HG02642 (cell line): ENCODE data around the gene RGS7.

Source experiments
- ATAC-seq: cut with Tn5 transposase; IDR thresholded peaks from one replicate; pipeline ENCODE4 v1.9.1; 2021; ENCODE audit warnings: mild to moderate bottlenecking; ENCODE audit not compliant: unreplicated experiment, poor library complexity

RGS7 gene

DNA sequence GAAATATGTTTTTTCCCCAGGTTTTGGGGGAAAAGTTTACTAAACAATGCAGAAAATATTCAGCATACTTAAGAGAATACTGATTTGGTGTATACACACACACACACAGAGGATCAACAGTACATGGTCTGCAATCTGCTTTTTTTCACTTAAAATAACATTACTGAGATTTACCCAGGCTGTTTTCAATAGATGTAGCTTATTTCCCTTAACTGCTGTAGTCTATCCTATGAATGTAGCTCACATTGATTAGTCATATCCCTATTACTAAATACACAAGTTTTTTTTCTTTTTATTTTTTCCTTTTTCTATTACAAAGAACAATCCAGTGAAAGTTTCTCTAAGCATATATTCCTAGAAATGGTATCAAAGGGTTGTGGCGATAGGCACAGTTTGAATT lies 478.4 kb downstream of the RGS7 start:
- ATAC-seq = no peak

DNA sequence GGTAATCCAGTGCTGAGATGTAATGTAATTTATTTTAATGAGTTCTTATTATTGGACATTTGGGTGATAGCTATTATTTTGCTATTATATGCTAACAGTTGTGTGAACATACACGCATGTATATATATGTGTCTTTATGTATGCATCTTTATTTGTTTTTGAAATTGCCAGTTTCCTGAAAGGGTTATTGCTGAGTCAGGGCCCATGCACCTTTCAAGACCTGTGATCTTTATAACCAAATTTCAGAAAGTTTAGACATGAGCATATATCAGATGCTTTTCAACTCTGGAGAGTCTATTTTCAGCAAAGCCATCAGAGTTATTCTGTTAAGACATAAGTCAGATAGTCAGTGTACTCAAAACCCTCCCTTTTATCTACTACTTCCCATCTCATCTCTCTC lies 479.4 kb downstream of the RGS7 start:
- no peak for ATAC-seq

DNA sequence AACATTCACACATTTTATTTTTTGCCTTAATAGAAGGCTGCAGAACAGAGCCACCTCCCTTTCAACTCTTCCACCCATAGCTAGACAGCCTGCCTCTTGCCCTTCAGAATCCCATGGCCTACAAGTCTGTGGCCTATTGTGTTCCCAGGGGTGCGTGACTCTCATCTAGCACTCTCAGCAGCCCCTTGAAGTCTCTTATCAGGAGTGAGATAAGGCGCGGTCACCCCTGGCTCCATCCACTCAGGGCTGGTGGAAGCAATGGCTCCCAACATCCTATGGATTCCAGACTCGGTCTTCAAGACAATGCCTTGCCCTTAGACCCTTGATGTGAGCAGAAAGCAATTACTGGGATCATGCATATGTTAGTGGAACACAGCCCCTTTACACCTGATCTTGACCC lies 480.9 kb downstream of the RGS7 start:
- ATAC-seq = no peak

DNA sequence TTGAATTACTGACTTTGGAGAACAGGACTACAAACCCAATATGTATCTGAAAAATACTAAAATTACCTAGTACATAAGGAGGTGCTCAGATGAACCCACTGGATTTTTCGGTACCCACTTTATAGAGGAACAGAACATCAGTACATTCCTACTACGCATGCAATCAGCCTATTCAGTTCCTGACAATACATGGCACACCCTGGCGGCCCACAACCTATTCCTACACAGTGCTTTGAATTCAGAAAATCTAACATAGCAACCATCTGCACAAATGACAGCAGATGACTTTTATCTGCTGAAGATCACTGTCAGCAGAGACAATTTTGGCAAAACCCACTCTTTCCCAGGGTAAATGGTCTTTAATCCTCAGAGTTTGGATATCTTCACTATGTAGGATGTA lies 487.9 kb downstream of the RGS7 start:
- ATAC-seq = no peak

DNA sequence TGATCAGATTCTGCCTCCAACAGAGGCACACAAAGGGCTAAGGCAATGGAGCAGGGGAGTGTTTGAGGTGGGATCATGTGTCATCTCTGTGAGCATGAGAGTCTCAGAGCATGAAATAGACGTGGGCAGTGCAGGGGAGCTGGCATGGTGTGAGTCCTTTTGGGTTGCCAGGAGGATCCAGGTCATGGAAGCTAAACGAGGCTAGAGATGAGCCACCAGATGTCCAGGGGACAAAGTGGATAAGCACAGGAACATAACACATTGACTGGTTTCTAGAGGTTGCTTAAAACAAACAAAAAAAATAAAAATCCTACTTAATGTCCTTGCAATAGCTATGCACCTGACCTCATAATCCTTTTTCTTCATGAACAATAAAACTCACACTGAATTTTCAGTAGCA lies 490.3 kb downstream of the RGS7 start:
- no peak for ATAC-seq

DNA sequence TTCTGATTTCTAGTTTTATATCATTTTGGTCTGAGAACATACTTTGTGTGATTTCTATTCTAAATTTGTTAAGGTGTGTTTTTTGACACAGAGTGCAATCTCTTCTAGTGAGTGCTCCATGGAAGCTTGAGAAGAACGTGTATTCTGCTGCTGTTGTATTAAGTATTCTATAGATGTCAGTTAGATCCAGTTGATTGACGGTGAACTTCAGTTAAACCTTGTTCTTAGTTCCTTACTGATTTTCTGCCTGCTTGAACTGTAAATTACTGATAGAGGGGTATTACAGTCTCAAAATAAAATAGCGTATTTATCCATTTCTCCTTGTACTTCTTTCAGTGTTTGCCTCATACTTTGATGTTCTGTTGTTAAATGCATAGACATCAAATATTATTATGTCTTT lies 497.0 kb downstream of the RGS7 start:
- no peak for ATAC-seq

DNA sequence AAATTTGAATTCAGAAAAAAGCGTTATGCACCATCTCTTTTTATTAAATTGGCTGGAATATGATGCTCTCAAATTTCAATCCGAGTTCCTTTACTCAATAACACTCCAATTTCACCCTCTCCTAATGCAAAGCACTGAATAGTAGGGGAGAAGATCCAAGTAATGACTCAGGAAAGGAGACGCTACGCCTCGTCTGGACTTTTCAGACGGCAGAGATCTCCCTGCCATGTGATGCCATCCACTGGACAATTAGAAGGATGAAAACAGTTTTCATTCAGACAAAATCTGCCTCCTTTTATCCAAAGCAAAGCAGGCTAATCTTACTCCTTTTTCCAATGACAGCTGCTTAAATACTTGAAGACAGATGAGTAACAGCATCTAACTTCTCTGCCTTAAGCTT lies 502.6 kb downstream of the RGS7 start:
- no peak for ATAC-seq

DNA sequence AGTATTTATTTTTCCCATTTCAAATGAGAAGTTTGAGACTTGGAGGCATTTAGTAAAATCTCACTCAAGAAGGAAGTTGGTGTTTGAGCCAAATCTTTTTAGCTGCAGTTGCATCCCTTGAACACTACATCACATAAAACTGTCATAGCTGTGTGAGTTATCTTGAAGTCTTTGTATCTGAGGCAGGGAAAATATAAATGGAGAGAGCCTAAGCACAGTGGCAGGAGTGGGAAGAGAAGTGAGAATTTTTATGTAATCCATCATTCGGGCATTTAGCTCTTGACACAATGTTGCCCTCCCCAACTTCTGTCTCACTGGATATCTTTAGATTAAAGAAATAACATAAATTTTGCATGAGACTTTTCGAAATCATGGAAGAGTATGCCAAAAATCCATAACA lies 509.7 kb downstream of the RGS7 start:
- ATAC-seq = no peak

DNA sequence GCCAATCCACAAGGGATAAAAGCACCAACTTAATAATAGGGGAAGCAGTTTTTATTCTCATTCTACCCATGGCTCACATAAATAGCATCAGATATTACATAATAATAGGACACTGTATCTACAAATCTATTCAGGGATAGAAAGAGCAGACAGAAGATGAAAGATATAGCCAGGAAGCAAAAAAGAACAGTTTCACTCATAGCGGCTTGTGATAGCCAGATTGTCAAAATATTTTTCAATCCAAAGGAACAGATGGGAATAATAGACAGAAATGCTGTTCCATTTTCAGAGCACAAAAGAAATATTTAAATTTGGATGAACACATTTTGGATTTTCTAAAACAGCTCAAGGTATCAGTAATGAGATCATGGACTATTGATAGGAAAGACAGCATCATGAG lies 512.5 kb downstream of the RGS7 start:
- no peak for ATAC-seq

DNA sequence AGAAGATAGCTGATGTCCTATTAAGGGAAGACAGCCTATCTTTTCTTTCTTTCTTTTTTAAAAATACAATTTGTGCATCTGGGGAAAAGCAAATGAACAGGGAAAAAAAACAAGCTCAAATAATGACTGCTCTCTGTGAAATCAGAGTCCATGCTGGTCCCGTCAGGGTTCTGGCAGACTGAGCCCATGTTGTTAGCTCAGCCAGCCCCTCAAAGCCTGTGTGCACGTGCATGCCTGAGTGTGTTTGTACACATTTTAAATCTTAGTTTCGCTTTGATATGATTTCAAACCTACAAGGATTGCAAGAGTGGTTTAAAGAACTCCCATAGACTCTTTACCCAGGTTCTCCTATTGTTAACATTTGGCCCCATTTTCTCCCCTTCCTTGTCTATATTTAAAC lies 513.2 kb downstream of the RGS7 start:
- no peak for ATAC-seq

DNA sequence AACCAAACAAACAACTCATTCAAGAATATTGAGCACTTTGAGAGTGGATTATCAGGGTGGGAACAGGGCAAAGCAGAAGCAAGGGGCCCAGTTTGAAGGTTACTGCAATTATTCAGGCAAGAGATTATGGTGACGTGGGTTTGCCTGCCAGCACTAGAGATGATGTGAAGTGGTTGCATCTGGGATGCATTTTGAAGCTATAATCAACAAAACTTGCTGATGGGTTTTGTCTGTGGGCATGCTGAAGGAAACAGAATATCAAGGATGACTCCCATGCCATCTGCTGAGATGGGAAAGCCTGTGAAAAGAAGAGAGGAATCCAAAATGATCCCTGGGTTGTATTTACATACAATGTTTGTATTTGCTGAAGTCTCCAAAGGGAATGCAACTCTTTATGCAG lies 520.7 kb downstream of the RGS7 start:
- ATAC-seq = no peak

DNA sequence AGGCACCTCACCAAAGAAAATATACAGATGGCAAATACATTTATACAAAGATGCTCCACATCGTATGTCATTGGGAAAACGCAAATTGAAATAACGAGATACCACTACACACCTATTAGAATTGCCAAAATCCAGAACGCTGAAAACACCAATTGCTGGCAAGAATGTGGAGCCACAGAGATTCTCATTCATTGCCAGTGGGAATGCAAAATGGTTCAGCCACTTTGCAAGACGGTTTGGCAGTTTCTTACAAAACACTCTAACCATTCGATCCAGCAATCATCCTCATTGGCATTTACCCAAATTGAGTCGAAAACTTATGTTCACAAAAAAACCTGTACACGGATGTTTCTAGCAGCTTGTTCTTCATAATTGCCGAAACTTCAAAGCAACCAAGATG lies 521.7 kb downstream of the RGS7 start:
- ATAC-seq = no peak

DNA sequence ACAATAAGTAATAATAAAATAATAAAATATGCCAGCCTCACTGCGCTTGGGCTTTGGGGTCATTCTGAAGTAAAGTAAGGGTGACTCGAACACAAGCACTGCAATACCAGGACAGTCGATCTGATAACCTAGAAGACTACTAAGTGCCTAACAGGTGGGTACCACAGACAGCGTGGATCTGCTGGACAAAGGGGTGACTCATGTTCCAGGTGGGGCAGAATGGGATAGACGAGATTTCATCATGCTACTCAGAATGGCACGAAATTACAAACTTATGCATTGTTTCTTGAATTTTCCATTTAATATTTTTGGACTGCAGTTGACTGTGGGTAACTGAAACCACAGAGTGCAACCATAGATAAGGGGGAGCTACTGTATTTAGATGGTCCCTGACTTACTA lies 523.9 kb downstream of the RGS7 start:
- no peak for ATAC-seq

DNA sequence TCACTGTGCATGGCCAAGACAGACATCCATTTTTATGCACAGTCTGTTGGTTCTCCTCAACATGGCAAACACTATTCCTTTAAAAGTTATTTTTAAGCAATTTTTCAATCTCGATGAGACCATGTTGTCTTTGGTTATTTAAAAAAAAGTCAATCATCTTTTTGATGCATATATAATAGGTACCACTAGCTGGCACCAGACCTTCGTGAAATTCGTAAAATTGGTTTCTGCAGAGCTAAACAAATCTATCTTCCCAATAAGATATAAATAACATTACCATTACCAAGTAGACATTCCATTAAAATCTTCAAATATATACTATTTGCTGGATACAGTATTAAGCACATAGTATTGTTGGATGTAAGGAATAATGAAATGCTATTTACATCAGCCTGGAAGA lies 525.1 kb downstream of the RGS7 start:
- ATAC-seq = no peak

DNA sequence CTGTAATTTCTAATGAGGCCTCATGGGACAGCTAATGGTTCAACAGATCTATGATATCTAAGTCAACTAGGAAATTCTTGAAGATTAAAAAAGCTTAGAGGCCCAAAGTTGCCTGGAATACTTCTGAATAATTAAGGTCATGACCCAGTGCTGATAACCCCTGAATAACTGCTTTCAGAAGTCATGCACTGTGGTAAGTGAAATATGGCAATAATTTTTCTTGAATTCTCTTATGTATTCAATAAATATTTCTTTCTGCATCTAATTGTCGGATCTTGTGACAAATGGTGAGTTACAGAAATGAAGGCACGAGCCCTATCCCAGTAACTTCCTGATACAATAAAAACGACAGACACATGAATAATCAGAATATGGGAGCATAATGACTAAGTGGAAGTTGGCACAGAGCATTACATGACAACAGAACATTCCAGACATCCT lies 525.8 kb downstream of the RGS7 start:
- ATAC-seq = no peak

DNA sequence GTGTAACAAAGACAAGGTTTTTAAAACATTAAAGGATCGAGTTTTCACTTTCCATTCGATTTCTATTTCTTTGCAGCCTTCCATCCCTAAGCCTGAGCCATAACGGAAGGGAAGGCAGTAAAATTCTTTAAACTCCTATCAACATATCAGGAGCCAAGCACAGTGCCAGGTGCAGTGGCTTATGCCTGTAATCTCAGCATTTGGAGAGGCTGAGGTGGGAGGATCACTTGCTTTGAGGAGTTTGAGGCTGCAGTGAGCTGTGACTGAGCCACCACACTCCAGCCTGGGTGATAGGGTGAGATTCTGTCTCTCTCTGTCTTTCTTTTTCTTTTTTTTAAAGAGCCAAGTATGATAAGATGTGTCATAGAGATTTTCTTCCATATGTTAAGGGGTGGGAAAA lies 527.5 kb downstream of the RGS7 start:
- ATAC-seq = no peak

DNA sequence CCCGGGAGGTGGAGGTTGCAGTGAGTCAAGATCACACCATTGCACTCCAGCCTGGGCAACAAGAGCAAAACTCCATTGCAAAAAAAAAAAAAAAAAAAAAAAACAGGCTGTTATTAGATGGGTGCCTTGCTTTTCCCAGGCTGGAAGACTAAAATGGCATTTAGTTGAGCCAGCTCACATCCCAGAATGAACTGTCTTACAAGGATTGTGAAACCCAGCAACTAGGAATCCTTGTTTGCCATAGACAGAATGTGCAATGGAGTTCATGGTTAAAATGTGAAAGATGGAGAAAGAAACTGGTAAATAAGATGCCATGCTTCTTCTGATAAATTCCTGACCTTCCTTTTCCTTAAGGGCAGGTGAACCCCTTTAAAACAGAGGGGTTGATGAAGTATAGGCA lies 529.2 kb downstream of the RGS7 start:
- ATAC-seq = no peak

DNA sequence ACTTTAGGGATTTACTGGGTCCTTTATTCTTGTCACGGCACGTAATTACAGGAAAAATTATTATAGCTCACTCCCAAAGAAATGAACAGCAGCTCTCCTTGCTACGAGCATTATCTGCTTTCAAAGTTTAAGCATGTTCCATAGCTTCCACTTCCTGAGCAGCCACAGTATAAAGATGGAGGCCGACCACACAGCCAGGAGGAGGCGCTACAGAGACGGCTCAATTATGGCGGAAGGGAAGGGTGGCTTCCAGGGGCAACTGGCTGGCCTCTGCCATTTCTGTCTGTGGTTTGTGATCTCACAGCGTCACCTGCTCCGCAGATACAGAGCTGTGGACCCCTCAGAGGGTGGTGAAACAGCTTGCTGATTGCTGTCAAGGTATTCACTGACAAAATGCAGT lies 532.8 kb downstream of the RGS7 start:
- no peak for ATAC-seq

DNA sequence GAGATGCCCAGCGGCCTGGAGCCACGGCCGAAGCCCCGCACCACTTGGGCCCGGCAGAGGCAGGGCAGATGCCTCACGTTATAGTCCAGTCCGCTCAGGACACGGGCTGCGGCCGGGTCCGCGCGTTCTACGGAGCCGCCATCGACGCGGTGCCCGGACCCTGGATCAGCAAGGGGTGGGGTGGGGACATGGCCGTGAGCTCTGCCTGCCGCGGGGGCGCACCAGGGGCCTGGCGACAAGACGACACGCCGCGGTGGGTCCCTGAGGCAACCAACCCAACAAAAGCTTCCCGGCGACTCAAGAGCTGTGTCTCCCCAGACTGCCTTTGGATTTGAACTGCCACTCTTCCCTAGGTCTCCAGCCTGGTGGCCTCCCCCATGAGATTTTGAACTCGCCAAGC lies 533.6 kb downstream of the RGS7 start:
- no peak for ATAC-seq

DNA sequence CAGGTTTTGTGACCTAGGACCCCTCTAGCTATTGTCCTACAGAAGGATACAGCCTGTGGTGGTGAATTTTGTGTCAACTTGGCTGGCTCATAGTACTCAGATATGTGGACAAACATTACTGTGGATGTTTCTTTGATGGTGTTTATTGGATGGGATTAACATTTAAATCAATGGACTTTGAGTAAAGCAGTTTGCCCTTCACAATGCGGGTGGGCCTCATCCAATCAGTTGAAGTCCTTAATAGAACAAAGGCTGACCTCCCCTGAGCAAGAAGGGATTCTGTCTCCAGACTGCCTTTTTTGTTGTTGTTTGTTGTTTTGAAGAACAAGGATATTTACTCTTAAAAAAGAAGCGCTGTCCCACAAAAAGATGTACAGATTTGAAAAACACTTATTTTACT lies 535.1 kb downstream of the RGS7 start:
- no peak for ATAC-seq

DNA sequence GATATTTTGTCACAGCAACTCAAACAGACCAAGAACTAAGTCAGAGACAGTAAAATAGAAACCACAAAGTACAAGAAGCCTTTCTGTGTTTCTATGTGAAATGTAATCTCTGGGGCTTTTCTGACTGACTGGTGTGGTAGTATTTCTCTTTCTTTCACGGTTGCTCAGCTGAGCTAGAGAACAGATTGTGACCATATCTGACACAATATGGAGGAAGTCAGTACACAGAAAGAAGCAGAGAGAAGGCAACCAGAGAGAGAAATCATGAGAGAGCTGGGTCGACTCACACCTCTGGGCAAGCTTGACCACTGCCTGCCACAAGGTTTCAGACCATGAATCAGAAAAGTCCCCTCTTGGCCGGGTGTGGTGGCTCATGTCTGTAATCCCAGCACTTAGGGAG lies 536.2 kb downstream of the RGS7 start:
- peak; percentile 59 for ATAC-seq

DNA sequence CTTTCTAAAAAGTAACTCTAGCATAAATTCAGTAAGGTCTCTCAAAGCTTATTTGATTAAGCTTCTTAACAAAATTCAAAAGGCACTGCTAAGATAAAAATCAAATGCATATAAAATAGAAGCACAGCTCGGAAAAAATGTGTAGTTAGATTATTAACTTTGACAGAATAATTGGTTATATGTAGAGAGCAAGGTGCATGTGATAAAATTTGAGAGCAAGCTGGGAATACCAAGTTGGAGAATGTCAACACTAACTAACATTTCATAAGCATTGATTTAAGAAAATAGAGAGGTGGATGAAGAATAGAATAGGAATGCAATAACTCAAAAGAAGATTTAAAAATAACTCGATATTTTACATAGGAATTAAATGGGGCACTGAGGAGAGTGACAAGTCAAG lies 540.5 kb downstream of the RGS7 start:
- ATAC-seq = no peak

DNA sequence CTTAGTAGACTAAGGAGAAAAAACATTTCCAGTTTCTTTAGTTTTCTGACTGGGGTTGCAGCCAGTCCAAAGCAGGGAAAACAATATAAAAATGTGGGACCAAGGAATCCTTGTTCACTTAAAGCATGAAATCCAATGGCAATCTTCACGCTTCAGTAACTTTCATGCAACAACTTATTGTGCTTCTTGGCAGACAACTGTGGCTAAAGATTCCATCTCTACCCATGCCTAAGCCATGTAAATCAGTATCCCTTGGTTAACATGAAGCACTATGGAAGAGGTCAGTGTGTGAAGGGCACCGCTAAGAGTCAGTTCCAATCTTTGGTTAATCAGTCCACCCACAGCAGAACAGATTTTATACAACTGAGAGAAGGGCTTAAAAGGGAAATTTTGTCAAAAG lies 543.3 kb downstream of the RGS7 start:
- no peak for ATAC-seq
